Suprapubic skin (tissue), 3 donors: ENCODE measurements around the gene BECN2.

Experiments used
- CTCF ChIP-seq, 2 donors: fragments of 200-600 bp in 1 of 2; fragments of 450-650 bp in 1 of 2; sonication (generic) in 1 of 2; IDR thresholded peaks; one replicate each; pipeline ENCODE4 v1.5.1; 2016 to 2019; ENCODE audit warnings: antibody characterized with exemption in 2 of 2, mild to moderate bottlenecking in 1 of 2, moderate library complexity in 1 of 2
- EP300 ChIP-seq: sonication (generic); formaldehyde crosslinking; IDR thresholded peaks from one replicate; pipeline ENCODE4 v1.6.1; 2017; ENCODE audit warnings: antibody characterized with exemption

- TF ChIP-seq CTCF (IDR thresholded peaks at IDR 0.05) (no peak), EP300 (no peak)
Measured at GRCh38 chr1:241979926-241980325, 22.4 kb downstream of the BECN2 start.
